Activated CD4-positive, alpha-beta T cell treated with anti-CD3 and anti-CD28 coated beads for 48 hours (primary cell): ENCODE data around the gene EPHA8.

Experiments
- DNase-seq: peaks from one replicate; pipeline ENCODE4 v3.0.0-alpha.2; 2020

The EPHA8 gene

GRCh38 chr1:22595108-22595507, 31.8 kb downstream of the EPHA8 start:
- no peak for DNase-seq

GRCh38 chr1:22597301-22597965, 34.1 kb downstream of the EPHA8 start:
- no peak for DNase-seq

GRCh38 chr1:22597996-22598395, 34.7 kb downstream of the EPHA8 start:
- no peak for DNase-seq

GRCh38 chr1:22598736-22599135, 35.4 kb downstream of the EPHA8 start:
- DNase-seq, result no peak

- DNase-seq, result no peak
Observed at GRCh38 chr1:22600071-22600816, 37.0 kb downstream of the EPHA8 start.

- no peak for DNase-seq
Observed at GRCh38 chr1:22600817-22601605, 37.7 kb downstream of the EPHA8 start.

- no peak for DNase-seq
Observed at GRCh38 chr1:22601610-22602009, 38.3 kb downstream of the EPHA8 start.

GRCh38 chr1:22602060-22602740, 38.9 kb downstream of the EPHA8 start:
- no peak for DNase-seq

- no peak for DNase-seq
Observed at GRCh38 chr1:22606161-22606560, 42.9 kb downstream of the EPHA8 start.

GRCh38 chr1:22607154-22607553, 43.9 kb downstream of the EPHA8 start:
- DNase-seq, result no peak

GRCh38 chr1:22608361-22608760, 45.1 kb downstream of the EPHA8 start:
- DNase-seq, result no peak

- DNase-seq, result no peak
Observed at GRCh38 chr1:22609291-22609690, 46.0 kb downstream of the EPHA8 start.

- DNase-seq, result peak; percentile 46
Observed at GRCh38 chr1:22611530-22611947, 48.2 kb downstream of the EPHA8 start.

- DNase-seq, result no peak
Observed at GRCh38 chr1:22612671-22613571, 49.6 kb downstream of the EPHA8 start.

GRCh38 chr1:22613572-22613918, 50.3 kb downstream of the EPHA8 start:
- no peak for DNase-seq

- DNase-seq, result no peak
Observed at GRCh38 chr1:22613951-22614350, 50.7 kb downstream of the EPHA8 start.

GRCh38 chr1:22615886-22616285, 52.6 kb downstream of the EPHA8 start:
- DNase-seq, result no peak

GRCh38 chr1:22616571-22616970, 53.3 kb downstream of the EPHA8 start:
- DNase-seq, result no peak

- DNase-seq, result no peak
Observed at GRCh38 chr1:22618056-22618455, 54.8 kb downstream of the EPHA8 start.

GRCh38 chr1:22619252-22619651, 56.0 kb downstream of the EPHA8 start:
- no peak for DNase-seq

GRCh38 chr1:22619798-22620197, 56.5 kb downstream of the EPHA8 start:
- DNase-seq, result no peak

GRCh38 chr1:22621761-22622160, 58.5 kb downstream of the EPHA8 start:
- DNase-seq, result no peak
